ENCODE data around the gene NGDN.

NGDN gene

GRCh38 chr14:23432946-23433345, 36.6 kb upstream of the NGDN start:
- DNase-seq (ENCODE audit: low read depth in 1 of 2, low spot score in 1 of 2), result no peak
- Histone ChIP-seq H3K27ac (replicated peaks) (no peak overlapping the region), H3K4me3 (replicated peaks; ENCODE audit: insufficient read depth, low read length) (no peak overlapping the region), H3K27me3 (ENCODE audit: insufficient read depth, poor library complexity, severe bottlenecking) (no peaks in the 10 kb centered on the region)
- TF ChIP-seq GABPA (IDR thresholded peaks at IDR 0.05; ENCODE audit: low read depth) (no peak), SPI1 (IDR thresholded peaks at IDR 0.05; ENCODE audit: borderline replicate concordance, low read depth) (no peak), POLR2AphosphoS5 (IDR thresholded peaks at IDR 0.05; ENCODE audit: low read depth) (no peak), CTCF (IDR thresholded peaks at IDR 0.05; ENCODE audit: insufficient read depth, low read length) (no peak), REST (IDR thresholded peaks at IDR 0.05; ENCODE audit: insufficient replicate concordance, low read depth) (no peak)

- Histone ChIP-seq H3K27ac (replicated peaks) (no peak overlapping the region), H3K4me3 (replicated peaks; ENCODE audit: insufficient read depth, low read length) (no peak overlapping the region), H3K27me3 (ENCODE audit: insufficient read depth, poor library complexity, severe bottlenecking) (no peaks in the 10 kb centered on the region)
- TF ChIP-seq POLR2AphosphoS5 (IDR thresholded peaks at IDR 0.05; ENCODE audit: low read depth) (no peak), REST (IDR thresholded peaks at IDR 0.05; ENCODE audit: insufficient replicate concordance, low read depth) (no peak), GABPA (IDR thresholded peaks at IDR 0.05; ENCODE audit: low read depth) (no peak), SPI1 (IDR thresholded peaks at IDR 0.05; ENCODE audit: borderline replicate concordance, low read depth) (no peak), CTCF (IDR thresholded peaks at IDR 0.05; ENCODE audit: insufficient read depth, low read length) (no peak)
- no peak for DNase-seq (ENCODE audit: low read depth in 1 of 2, low spot score in 1 of 2)
Measured at GRCh38 chr14:23433457-23433856, 36.0 kb upstream of the NGDN start.

- Histone ChIP-seq H3K27ac (replicated peaks) (no peak overlapping the region), H3K27me3 (ENCODE audit: insufficient read depth, poor library complexity, severe bottlenecking) (no peaks in the 10 kb centered on the region), H3K4me3 (replicated peaks; ENCODE audit: insufficient read depth, low read length) (no peak overlapping the region)
- no peak for DNase-seq (ENCODE audit: low read depth in 1 of 2, low spot score in 1 of 2)
- no peak for TF ChIP-seq POLR2AphosphoS5 (IDR thresholded peaks at IDR 0.05; ENCODE audit: low read depth)
- TF ChIP-seq REST (IDR thresholded peaks at IDR 0.05; ENCODE audit: insufficient replicate concordance, low read depth), result no peak
- no peak for TF ChIP-seq CTCF (IDR thresholded peaks at IDR 0.05; ENCODE audit: insufficient read depth, low read length)
- no peak for TF ChIP-seq GABPA (IDR thresholded peaks at IDR 0.05; ENCODE audit: low read depth)
- no peak for TF ChIP-seq SPI1 (IDR thresholded peaks at IDR 0.05; ENCODE audit: borderline replicate concordance, low read depth)
Measured at GRCh38 chr14:23434488-23435222, 34.8 kb upstream of the NGDN start.

Measured in HL-60 (cell line).